SH-SY5Y (cell line): Measurements from ENCODE around the gene ACSM5.

Source experiments
- GATA2 ChIP-seq: IDR thresholded peaks from 2 replicates; pipeline ENCODE4 v1.6.1; 2011; ENCODE audit warnings: mild to moderate bottlenecking, low read depth, low read length
- GATA3 ChIP-seq: IDR thresholded peaks from 2 replicates; pipeline ENCODE4 v1.6.1; 2011; ENCODE audit warnings: low read depth, mild to moderate bottlenecking, low read length, moderate library complexity

DNA sequence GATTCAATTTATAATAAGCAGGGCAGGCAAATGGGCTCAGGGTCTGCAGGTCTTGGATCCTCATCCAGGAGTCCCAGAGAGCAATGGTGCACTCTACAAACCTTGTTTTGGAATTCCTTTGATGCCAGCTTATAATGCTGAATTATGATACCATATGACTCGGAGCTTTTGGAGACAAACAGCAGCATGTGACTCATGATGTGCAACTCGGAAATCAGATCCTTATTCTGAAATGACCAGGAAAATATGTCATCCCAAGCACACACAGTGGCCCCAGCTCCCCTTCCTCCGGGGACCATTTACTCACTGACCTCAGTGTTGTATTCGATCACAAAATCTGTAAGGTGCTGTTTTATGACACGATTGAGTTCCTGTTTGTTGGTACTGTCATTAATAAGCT is 36.6 kb upstream of the ACSM5 start:
- TF ChIP-seq GATA3 (no peak), GATA2 (no peak)
